ENCODE measurements around the gene SPTB.
A peak's percentile ranks its signal among the peaks of the same experiment; 100 is the strongest.

Gene SPTB

DNA sequence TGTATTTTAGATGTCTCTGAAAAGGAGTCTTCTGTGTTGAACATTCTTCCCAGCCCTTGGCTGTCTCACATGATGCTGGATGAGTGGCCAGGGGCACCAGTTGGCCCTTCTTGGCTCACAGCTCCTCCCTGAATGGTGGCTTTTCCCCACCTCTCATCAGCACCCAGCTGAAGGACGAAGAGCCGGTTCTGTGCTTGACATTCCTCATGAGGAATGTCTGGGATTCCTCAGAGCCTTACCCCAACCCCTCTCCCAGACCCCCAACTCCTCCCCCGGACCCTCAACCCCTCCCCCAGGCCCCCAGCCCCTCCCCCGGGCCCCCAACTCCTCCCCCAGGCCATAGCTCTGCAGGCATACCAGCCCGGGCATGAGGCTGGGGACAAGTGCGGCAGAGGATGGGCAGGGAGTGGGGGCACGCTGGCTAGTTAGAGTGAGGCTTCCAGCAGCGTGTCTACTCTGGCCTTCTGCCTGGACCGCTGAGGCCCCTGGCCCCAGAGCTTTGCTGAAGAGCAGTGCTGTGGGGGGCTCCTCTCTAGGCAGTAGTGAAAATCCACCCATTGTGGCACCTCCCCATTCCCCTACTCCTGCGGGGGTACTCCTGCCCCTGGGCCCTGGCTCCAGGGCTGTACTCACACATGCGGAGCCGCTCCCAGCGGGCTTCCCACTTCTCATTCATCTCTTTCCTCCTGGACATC, 111.2 kb downstream of the SPTB start:
- no peak for DNase-seq (ENCODE audit: extremely low read depth in 1 of 2, low read depth in 1 of 2)

DNA sequence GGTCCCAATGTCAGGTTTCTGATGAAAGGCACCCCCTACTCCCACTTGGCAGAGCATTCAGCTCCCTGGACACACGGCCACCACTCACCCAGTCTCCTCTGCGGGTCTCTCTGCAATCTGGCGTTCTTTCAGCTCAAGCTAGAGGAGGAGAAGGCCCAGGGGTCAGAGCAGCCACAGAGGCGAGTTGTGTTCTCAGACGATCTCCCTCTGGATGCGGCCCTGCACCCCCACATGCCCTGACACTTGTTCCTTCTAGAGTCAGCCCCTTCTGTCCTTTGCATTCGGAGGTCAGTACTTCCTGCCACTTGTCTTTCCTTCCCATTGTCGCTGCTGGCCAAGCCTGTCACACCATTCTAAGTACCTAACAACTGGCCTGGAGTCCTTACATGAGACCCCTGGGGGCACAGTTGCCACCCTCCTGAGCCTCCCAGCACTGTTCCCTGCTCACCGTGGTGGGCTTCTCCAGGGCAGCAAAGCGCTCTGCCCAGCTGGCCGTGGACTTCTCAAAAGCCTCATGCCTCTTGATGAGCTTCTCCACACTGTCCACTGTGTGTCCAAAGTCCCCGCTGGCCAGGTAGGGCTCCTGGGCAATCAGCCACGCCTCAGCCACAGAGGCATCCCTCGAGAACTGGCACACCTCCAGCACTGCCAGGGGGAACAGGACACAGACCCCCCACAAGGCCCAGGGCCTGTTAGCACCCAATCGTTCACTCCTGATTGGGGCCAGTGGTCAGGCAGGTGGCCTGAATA, 112.3 kb downstream of the SPTB start:
- DNase-seq (ENCODE audit: extremely low read depth in 1 of 2, low read depth in 1 of 2) = no peak

DNA sequence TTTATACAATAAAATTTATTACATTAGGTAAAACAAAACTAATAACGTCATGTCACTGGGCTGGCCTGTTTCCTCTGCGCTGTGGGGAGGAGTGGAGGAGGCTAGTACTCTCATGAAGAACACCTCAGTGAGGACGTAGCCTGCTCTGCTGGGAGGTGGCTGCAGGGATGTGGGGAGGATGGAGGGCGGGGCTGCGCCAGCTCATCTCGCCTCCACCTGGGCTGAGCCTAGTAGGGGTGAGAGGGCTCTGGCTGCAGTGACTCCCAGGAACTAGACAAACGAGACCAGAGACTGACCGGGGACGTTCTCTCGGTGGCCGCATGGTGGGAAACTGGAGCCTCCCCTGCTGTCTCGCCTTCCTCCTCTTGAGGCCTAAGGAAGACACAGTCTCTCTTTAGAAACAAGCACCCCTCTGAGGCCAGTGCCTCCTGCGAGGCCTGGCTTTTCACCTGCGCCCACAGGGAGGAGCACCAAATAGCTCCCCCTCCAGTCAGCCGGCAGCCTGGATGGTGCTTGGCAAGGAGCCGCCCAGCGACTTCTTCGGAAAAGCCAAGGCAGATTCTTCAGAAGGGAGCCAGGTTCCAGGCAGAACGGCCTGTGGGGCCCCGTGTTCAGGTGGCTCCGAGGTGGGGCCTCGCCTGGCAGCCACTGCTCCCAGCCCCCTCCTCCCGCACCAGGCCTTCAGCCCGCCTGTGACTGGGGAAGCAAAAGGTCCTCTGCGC, 113.1 kb downstream of the SPTB start:
- DNase-seq (ENCODE audit: extremely low read depth in 1 of 2, low read depth in 1 of 2) = no peak

GRCh38 chr14:64765740-64766302, 113.9 kb downstream of the SPTB start:
- DNase-seq (ENCODE audit: extremely low read depth in 1 of 2, low read depth in 1 of 2) = no peak

- peak; percentile 21 to 47 for DNase-seq (ENCODE audit: extremely low read depth in 1 of 2, low read depth in 1 of 2)
These were observed 114.8 kb downstream of the SPTB start for GRCh38 chr14:64764641-64765520.

GRCh38 chr14:64763801-64764621, 115.7 kb downstream of the SPTB start:
- no peak for DNase-seq (ENCODE audit: extremely low read depth in 1 of 2, low read depth in 1 of 2)

- no peak for DNase-seq (ENCODE audit: extremely low read depth in 1 of 2, low read depth in 1 of 2)
These were observed 116.5 kb downstream of the SPTB start for GRCh38 chr14:64763085-64763782.

DNA sequence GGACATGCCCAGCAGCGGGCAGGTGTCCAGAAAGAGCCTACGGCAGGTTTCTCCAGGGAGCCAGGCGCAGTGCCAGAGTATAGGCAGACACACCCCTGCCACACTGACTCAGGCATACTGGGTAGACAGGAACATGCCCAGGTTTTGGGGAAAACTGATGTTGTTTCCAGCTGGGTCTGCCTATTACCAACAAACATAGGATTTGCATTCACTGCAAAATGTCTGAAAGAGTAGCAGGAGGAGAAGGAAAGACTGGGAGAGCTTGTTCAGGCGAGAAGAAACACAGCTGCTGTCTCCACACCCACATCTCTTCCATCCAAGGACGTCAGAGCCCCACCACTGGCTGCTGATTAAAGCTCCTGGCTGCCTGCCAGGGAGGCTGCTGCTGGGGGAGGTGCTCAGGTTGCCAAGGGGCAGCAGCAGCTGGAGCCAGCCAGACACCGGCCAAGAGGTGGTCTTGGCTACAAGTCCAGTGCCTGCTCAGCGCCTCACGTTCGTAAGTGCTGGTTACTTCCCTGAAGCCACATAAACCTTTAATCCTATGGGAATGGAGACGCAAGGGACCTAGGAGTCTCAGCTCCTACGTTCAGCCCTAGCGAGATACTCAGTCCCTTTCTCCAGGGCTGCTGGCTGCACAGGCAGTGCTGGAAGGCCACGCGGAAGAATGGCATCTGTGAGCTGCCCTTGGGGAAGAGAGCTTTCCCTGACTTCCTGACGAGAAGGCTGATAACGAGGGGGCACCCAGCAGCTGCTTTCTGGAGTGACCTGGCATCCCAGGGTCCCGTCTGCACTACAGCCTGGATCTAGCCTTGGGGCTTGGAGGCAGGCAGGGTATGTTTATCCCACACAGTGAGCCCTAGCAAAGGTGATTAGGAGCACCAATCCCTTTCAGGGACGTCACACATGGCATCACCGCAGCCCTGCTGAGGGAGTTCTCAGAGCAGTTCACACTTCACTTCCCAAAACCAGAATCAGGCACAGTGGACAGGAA, 117.4 kb downstream of the SPTB start:
- DNase-seq (ENCODE audit: extremely low read depth in 1 of 2, low read depth in 1 of 2) = no peak

GRCh38 chr14:64761441-64762043, 118.2 kb downstream of the SPTB start:
- DNase-seq (ENCODE audit: extremely low read depth in 1 of 2, low read depth in 1 of 2) = no peak

DNA sequence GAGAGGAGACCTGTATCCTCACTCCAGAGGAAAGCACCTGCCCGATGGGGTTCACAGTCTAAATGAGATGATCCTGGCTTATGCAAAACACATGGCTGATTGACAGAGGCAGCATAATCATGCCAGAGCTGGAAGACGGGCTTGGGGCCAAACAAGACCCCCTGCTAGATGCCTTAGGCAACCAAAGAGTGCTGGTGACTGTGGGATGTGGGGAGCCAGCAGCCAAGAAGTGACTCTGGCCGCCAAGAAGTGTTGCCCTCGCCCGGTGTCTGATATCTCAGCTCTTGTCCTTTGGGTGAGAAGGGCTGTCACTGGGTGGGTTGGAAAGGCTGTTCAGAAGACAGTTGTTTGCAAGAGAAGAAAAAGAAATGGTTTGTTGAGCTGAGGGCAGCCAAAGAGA, 118.8 kb downstream of the SPTB start:
- no peak for DNase-seq (ENCODE audit: extremely low read depth in 1 of 2, low read depth in 1 of 2)

DNA sequence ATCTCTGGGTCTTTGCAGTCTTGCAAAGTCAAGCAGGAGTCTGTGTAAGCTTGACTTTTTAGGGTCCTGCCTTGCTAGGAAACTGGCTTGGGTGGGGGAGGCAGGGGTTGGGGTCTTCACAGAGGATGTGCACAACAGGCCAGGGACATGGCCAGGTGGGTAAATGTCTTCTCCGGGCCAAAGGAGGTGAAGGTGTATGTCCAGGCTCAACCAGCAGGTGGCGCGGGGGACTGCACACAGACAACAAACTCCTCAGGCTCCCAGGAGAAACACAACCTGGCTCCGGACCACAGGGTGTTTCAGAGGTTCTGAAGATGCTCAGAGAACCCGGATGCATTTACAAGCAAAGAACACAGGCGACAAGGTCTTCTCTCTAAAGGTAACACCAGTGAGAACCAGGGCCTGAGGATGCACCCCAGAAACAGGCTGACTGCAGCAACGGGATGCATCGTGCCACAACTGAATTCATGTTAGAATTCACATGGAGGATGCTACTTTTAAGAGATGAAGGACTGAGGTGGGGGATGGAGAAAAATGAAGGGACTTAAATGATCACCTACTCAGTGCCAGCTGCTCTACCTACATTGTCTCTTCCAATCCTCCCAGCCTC, 119.5 kb downstream of the SPTB start:
- peak in 1 of 2 donors; percentile 31 for DNase-seq (ENCODE audit: extremely low read depth in 1 of 2, low read depth in 1 of 2)

GRCh38 chr14:64759555-64759938, 120.2 kb downstream of the SPTB start:
- no peak for DNase-seq (ENCODE audit: extremely low read depth in 1 of 2, low read depth in 1 of 2)

GRCh38 chr14:64758691-64759554, 120.8 kb downstream of the SPTB start:
- no peak for DNase-seq (ENCODE audit: extremely low read depth in 1 of 2, low read depth in 1 of 2)

DNA sequence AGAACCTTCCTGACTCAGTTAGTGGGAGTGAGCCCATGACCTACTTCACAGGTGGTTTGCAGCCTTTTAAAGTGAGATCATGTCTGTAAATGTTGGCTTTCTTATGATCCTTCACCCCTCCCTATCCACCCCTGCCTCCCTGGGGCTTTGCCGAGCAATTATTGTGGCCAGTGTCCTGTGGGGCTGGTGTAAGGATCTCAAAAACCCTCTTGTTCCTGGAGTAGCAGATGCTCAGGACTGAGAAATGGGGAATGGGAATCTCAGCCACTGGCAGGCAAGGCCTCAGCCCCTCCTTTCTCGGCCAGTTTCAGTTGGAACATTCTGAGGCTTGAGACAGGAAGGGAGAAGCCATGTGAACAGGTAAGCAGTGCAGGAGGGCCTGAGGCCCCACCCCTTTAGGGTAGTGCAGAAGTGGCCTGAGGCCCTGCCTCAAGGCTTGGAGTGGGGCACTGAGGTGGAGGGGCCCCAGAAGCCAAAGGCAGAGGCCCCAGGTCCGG, 121.6 kb downstream of the SPTB start:
- no peak for DNase-seq (ENCODE audit: extremely low read depth in 1 of 2, low read depth in 1 of 2)

DNA sequence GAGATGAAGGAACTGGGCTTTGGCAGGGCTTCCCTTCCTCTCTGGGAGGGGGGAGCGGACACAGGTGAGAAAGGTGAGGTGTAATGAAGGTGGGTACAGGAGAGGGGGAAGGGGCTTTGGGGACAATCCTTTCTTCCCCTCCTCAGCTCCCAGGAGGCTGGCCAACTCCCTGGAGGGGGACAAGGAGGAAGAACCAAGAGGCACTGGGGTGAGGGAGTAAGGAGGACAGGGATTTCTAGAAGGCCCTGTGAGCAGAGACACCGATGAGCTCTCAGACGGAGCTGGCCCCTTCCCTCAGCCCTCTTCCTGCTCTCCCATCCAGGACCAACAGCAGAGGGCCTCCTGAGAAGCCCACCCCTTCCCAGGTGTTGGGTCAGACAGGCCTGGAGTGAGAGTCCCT, 122.1 kb downstream of the SPTB start:
- DNase-seq (ENCODE audit: extremely low read depth in 1 of 2, low read depth in 1 of 2) = no peak

- no peak for DNase-seq (ENCODE audit: extremely low read depth in 1 of 2, low read depth in 1 of 2)
These were observed 123.0 kb downstream of the SPTB start for GRCh38 chr14:64756712-64757111.
